M059J (cell line): ENCODE measurements around the gene RFXAP. TPM values are rescaled to one million over a fixed set of nuclear protein-coding genes. Genes with fewer than 3 reads are reported as not detected.

Source experiments
- DNase-seq: peaks from one replicate; pipeline ENCODE4 v3.0.0-alpha.2; 2012; ENCODE audit warnings: low read depth
- total RNA-seq: library from RNA; depleted of rRNA; stranded (reverse); fragments of >200 nt; shearing (Covaris generic); gene quantifications from 2 replicates; pipeline ENCODE4 v1.2.3, GENCODE V29; 2014

Gene RFXAP
- total RNA-seq, 1 experiment from 2014 or later: 1.2 TPM

- DNase-seq: no peak
Measured at GRCh38 chr13:36817996-36818803, 822 bp upstream of the RFXAP start.

- peak; percentile 49 for DNase-seq
Measured at GRCh38 chr13:36819739-36820090, 693 bp downstream of the RFXAP start.

- DNase-seq: no peak
Measured at GRCh38 chr13:36820222-36820621, 1.2 kb downstream of the RFXAP start.

GRCh38 chr13:36822785-36823184 is 3.8 kb downstream of the RFXAP start:
- DNase-seq: no peak

DNA sequence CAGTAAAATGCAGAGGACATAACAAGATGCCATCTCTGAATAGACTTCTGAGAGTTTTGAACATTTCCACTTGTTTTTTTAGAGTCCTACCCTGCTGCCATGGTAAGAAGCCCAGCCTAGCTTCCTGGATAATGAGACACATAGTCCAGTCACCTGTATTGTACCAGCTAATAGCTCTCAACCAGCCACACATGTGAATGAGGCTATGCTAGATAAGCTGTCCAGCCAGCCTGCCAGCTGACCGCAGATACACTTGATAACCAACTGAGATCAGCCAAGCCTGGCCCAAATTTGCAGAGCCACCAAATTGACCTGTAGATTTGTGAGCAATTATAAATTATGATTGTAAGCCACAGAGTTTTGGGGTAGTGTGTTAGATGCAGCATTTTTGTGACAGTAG is 10.7 kb downstream of the RFXAP start:
- no peak for DNase-seq

DNA sequence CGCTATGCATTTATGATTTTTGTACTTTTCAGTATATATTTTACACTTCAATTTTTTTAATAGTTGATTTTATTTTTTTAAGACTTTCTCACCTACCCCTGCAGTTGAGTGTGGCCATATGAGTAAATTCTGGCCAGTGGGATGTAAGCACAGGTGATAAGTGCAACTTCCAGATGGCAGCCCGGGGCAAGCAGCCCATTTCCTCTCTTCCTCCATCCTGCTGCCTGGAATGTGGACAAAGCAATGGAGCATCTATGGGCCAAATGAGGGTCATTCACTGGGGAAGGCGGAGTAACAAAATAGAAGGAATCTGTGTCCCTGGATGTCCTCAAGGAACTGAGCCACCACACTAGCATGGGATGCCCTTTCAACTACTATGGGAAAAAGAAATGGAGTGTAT is 12.3 kb downstream of the RFXAP start:
- no peak for DNase-seq

GRCh38 chr13:36834299-36834698 is 15.3 kb downstream of the RFXAP start:
- DNase-seq: no peak

GRCh38 chr13:36837354-36838092 is 18.5 kb downstream of the RFXAP start:
- no peak for DNase-seq

DNA sequence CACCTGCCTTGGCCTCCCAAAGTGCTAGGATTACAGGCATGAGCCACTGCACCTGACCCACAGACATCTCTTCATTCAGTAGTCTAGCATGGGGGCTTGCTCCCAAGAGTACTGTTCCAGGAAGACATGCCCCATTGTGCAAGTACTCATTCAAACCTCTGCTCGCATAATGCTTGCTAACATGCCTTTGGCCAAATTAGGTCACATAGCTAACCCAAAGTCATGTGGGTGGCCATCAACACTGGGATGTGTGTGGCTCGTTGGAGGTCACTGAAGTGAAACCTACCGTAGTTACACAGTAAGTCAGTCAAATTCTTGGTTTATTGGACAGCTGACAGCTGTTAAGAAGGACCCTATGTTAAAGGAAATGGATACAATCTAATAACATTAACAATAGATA is 20.3 kb downstream of the RFXAP start:
- no peak for DNase-seq

- no peak for DNase-seq
Measured at GRCh38 chr13:36839981-36840380, 21.0 kb downstream of the RFXAP start.

- no peak for DNase-seq
Measured at GRCh38 chr13:36840718-36841250, 21.8 kb downstream of the RFXAP start.

- no peak for DNase-seq
Measured at GRCh38 chr13:36841391-36841790, 22.4 kb downstream of the RFXAP start.

DNA sequence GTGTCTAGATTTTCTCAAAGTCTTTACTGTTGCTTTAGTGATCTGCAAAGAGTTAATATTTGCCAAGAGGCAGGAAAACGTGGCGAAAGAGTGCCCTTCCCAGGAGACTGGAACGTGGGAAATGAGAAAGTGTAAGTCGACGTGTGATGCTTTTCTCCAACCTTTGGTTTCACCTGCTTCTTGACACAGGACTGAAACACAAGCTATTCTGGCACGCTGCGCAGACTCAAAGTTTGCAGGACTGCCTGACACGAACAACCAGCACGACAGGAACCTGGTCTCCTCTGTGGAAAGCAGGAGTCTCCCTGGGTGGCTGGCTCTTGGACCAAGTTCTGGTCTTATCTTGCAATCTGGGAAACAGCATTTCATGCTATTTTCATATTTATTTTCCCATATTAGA is 28.6 kb downstream of the RFXAP start:
- no peak for DNase-seq

GRCh38 chr13:36848199-36848982 is 29.4 kb downstream of the RFXAP start:
- DNase-seq: peak; percentile 12

GRCh38 chr13:36850790-36851438 is 31.9 kb downstream of the RFXAP start:
- no peak for DNase-seq

- DNase-seq: no peak
Measured at GRCh38 chr13:36857253-36857652, 38.2 kb downstream of the RFXAP start.

GRCh38 chr13:36858290-36858689 is 39.3 kb downstream of the RFXAP start:
- peak; percentile 62 for DNase-seq

DNA sequence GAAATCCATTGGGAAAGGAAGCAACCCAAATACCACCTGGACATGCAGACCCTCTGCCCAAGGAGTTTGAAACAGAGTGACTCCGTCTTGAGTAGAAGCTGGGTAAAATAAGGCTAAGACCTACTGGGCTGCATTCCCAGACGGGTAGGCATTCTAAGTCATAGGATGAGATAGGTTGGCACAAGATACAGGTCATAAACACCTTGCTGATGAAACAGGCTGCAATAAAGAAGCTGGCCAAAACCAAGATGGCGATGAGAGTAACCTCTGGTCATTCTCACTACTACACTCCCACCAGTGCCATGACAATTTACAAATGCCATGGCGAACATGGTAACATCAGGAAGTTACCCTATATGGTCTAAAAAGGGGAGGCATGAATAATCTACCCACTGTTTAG is 40.2 kb downstream of the RFXAP start:
- no peak for DNase-seq

DNA sequence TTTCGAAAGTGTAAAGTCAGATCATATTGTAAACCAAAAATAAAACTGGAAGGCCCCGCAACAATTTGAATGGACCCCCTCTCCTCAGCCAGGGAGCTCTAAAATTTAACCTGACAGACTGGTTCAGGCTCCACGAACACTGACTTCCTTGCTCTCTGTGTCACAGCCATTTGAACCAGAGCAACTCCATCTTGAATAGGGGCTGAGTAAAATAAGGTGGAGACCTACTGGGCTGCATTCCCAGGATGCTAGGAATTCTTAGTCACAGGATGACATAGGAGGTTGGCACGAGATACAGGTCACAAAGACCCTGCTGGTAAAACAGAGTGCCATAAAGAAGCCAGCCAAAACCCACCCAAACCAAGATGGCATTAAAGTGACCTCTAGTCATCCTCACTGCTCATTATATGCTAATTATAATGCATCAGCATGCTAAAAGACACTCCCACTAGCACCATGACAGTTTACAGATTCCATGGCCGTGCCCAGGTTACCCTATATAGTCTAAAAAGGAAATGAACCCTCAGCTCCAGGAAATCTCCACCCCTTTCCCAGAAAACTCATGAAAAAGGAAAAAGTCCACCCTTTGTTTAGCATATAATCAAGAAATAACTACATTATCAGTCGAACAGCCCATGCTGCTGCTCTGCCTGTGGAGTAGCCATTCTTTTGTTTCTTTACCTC is 43.1 kb downstream of the RFXAP start:
- DNase-seq: peak; percentile 33

DNA sequence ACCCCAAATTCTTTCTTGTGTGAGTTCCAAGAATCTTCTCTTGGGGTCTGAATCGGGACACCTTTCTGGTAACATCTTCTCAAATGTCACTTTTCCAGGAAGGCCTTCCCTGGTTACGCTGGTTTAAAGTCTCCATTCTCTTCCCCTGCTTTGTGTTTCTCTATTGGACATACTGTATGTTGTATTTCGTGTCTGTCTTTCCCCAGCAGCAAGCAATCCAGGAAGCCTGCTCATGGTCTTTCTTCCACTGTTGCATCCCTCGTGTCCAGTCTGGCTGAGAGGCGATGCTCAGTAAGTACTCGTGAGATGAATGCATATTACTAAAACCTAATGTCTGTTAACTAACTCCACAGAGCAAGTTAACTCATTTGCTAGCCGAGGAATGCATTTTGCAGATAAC is 43.7 kb downstream of the RFXAP start:
- no peak for DNase-seq

DNA sequence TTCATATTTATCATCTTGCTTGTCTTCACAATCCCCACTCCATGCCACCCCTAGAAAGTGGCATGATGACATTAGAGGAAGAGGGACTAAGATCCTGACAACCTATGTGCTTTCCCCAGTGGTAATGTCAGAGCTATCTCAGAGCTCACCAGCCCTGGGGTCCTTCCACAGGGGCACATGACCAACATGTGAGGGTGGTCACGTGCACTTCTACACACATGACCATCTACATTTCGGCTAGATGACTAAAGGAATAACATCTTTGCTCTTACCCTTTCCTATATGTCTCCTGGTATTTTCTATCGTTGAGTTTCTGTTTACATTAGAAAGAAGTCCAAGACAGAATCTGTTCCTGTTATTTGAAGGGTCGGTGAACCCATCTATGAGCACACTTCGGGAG is 46.2 kb downstream of the RFXAP start:
- no peak for DNase-seq
